GM23338 (cell line): ENCODE results near the gene MROH2A.

Source experiments
- CREB1 ChIP-seq: fragments of 250-450 bp; sonication (Bioruptor Pico); IDR thresholded peaks from 2 replicates; pipeline ENCODE4 v1.5.0; 2020; ENCODE audit warnings: low read depth, mild to moderate bottlenecking, moderate library complexity
- EZH2 ChIP-seq: fragments of 200-600 bp; sonication (generic); IDR thresholded peaks from one replicate; pipeline ENCODE4 v1.8.0; 2017; ENCODE audit warnings: antibody characterized with exemption, mild to moderate bottlenecking, low read depth; ENCODE audit not compliant: unreplicated experiment
- EZH2phosphoT487 ChIP-seq: fragments of 200-600 bp; sonication (generic); IDR thresholded peaks from one replicate; pipeline ENCODE4 v1.8.1; 2018; ENCODE audit warnings: antibody characterized with exemption; ENCODE audit not compliant: unreplicated experiment
- JUNB ChIP-seq: IDR thresholded peaks from one replicate; pipeline ENCODE4 v1.6.1; 2016; ENCODE audit warnings: antibody characterized with exemption; ENCODE audit not compliant: unreplicated experiment
- NANOG ChIP-seq: IDR thresholded peaks from 2 replicates; pipeline ENCODE4 v1.6.1; 2016; ENCODE audit warnings: antibody characterized with exemption, borderline replicate concordance
- POLR2AphosphoS5 ChIP-seq: IDR thresholded peaks from 2 replicates; pipeline ENCODE4 v1.6.1; 2016; ENCODE audit warnings: antibody characterized with exemption, low read depth
- STAT1 ChIP-seq: IDR thresholded peaks from one replicate; pipeline ENCODE4 v1.6.1; 2016; ENCODE audit warnings: antibody characterized with exemption; ENCODE audit not compliant: unreplicated experiment
- ZNF114 ChIP-seq: fragments of 250-450 bp; sonication (Bioruptor Pico); IDR thresholded peaks from 2 replicates; pipeline ENCODE4 v1.5.0; 2020; ENCODE audit warnings: mild to moderate bottlenecking, moderate library complexity
- TF ChIP-seq, protein P1 (sequence below): IDR thresholded peaks from one replicate; pipeline ENCODE4 v1.6.1; 2018; ENCODE audit warnings: antibody characterized with exemption; ENCODE audit not compliant: unreplicated experiment
- TF ChIP-seq, protein P2 (sequence below), 2 experiments: fragments of 200-600 bp in 1 of 2; sonication (generic) in 1 of 2; conservative IDR thresholded peaks; 2 replicates each; pipeline versions ENCODE4 v1.5.1 to v1.6.1; 2016 to 2017; ENCODE audit warnings: antibody characterized with exemption in 2 of 2, low read depth in 2 of 2, mild to moderate bottlenecking in 2 of 2, moderate library complexity in 1 of 2
- TF ChIP-seq, protein P3 (sequence below): IDR thresholded peaks from 2 replicates; pipeline ENCODE4 v1.6.1; 2016; ENCODE audit warnings: antibody characterized with exemption
- TF ChIP-seq, protein P4 (sequence below): fragments of 250-450 bp; sonication (Bioruptor Pico); IDR thresholded peaks from 2 replicates; pipeline ENCODE4 v1.5.0; 2020; ENCODE audit warnings: mild to moderate bottlenecking, moderate library complexity

DNA sequence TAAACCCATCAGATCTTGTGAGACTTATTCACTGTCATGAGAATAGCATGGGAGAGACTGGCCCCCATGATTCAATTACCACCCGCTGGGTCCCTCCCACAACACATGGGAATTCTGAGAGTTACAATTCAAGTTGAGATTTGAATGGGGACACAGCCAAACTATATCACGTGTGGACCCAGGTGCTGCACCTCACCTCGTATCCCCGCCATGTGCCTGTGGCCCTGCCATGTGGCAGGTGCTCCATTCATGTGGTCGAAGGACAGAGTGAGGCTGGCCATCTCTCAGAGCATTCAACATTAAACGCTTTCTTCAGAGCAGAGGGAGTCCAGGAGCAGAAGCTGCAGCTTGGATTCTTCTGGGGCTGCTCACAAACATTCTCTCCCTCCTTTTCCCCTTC lies 32.3 kb downstream of the MROH2A start:
- TF ChIP-seq, protein P1, sequence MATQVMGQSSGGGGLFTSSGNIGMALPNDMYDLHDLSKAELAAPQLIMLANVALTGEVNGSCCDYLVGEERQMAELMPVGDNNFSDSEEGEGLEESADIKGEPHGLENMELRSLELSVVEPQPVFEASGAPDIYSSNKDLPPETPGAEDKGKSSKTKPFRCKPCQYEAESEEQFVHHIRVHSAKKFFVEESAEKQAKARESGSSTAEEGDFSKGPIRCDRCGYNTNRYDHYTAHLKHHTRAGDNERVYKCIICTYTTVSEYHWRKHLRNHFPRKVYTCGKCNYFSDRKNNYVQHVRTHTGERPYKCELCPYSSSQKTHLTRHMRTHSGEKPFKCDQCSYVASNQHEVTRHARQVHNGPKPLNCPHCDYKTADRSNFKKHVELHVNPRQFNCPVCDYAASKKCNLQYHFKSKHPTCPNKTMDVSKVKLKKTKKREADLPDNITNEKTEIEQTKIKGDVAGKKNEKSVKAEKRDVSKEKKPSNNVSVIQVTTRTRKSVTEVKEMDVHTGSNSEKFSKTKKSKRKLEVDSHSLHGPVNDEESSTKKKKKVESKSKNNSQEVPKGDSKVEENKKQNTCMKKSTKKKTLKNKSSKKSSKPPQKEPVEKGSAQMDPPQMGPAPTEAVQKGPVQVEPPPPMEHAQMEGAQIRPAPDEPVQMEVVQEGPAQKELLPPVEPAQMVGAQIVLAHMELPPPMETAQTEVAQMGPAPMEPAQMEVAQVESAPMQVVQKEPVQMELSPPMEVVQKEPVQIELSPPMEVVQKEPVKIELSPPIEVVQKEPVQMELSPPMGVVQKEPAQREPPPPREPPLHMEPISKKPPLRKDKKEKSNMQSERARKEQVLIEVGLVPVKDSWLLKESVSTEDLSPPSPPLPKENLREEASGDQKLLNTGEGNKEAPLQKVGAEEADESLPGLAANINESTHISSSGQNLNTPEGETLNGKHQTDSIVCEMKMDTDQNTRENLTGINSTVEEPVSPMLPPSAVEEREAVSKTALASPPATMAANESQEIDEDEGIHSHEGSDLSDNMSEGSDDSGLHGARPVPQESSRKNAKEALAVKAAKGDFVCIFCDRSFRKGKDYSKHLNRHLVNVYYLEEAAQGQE, result no peak
- TF ChIP-seq, protein P2, sequence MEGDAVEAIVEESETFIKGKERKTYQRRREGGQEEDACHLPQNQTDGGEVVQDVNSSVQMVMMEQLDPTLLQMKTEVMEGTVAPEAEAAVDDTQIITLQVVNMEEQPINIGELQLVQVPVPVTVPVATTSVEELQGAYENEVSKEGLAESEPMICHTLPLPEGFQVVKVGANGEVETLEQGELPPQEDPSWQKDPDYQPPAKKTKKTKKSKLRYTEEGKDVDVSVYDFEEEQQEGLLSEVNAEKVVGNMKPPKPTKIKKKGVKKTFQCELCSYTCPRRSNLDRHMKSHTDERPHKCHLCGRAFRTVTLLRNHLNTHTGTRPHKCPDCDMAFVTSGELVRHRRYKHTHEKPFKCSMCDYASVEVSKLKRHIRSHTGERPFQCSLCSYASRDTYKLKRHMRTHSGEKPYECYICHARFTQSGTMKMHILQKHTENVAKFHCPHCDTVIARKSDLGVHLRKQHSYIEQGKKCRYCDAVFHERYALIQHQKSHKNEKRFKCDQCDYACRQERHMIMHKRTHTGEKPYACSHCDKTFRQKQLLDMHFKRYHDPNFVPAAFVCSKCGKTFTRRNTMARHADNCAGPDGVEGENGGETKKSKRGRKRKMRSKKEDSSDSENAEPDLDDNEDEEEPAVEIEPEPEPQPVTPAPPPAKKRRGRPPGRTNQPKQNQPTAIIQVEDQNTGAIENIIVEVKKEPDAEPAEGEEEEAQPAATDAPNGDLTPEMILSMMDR (conservative IDR thresholded peaks at IDR 0.05; ENCODE audit: low read depth in 2 of 2), result no peak
- TF ChIP-seq EZH2phosphoT487, result no peak
- TF ChIP-seq EZH2, result no peak
- no peak for TF ChIP-seq POLR2AphosphoS5
- TF ChIP-seq CREB1 (CRISPR knock-in tag), result no peak
- no peak for TF ChIP-seq JUNB
- no peak for TF ChIP-seq NANOG
- no peak for TF ChIP-seq ZNF114 (CRISPR knock-in tag)
- TF ChIP-seq, protein P3, sequence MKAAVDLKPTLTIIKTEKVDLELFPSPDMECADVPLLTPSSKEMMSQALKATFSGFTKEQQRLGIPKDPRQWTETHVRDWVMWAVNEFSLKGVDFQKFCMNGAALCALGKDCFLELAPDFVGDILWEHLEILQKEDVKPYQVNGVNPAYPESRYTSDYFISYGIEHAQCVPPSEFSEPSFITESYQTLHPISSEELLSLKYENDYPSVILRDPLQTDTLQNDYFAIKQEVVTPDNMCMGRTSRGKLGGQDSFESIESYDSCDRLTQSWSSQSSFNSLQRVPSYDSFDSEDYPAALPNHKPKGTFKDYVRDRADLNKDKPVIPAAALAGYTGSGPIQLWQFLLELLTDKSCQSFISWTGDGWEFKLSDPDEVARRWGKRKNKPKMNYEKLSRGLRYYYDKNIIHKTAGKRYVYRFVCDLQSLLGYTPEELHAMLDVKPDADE, result no peak
- no peak for TF ChIP-seq STAT1
- TF ChIP-seq, protein P4, sequence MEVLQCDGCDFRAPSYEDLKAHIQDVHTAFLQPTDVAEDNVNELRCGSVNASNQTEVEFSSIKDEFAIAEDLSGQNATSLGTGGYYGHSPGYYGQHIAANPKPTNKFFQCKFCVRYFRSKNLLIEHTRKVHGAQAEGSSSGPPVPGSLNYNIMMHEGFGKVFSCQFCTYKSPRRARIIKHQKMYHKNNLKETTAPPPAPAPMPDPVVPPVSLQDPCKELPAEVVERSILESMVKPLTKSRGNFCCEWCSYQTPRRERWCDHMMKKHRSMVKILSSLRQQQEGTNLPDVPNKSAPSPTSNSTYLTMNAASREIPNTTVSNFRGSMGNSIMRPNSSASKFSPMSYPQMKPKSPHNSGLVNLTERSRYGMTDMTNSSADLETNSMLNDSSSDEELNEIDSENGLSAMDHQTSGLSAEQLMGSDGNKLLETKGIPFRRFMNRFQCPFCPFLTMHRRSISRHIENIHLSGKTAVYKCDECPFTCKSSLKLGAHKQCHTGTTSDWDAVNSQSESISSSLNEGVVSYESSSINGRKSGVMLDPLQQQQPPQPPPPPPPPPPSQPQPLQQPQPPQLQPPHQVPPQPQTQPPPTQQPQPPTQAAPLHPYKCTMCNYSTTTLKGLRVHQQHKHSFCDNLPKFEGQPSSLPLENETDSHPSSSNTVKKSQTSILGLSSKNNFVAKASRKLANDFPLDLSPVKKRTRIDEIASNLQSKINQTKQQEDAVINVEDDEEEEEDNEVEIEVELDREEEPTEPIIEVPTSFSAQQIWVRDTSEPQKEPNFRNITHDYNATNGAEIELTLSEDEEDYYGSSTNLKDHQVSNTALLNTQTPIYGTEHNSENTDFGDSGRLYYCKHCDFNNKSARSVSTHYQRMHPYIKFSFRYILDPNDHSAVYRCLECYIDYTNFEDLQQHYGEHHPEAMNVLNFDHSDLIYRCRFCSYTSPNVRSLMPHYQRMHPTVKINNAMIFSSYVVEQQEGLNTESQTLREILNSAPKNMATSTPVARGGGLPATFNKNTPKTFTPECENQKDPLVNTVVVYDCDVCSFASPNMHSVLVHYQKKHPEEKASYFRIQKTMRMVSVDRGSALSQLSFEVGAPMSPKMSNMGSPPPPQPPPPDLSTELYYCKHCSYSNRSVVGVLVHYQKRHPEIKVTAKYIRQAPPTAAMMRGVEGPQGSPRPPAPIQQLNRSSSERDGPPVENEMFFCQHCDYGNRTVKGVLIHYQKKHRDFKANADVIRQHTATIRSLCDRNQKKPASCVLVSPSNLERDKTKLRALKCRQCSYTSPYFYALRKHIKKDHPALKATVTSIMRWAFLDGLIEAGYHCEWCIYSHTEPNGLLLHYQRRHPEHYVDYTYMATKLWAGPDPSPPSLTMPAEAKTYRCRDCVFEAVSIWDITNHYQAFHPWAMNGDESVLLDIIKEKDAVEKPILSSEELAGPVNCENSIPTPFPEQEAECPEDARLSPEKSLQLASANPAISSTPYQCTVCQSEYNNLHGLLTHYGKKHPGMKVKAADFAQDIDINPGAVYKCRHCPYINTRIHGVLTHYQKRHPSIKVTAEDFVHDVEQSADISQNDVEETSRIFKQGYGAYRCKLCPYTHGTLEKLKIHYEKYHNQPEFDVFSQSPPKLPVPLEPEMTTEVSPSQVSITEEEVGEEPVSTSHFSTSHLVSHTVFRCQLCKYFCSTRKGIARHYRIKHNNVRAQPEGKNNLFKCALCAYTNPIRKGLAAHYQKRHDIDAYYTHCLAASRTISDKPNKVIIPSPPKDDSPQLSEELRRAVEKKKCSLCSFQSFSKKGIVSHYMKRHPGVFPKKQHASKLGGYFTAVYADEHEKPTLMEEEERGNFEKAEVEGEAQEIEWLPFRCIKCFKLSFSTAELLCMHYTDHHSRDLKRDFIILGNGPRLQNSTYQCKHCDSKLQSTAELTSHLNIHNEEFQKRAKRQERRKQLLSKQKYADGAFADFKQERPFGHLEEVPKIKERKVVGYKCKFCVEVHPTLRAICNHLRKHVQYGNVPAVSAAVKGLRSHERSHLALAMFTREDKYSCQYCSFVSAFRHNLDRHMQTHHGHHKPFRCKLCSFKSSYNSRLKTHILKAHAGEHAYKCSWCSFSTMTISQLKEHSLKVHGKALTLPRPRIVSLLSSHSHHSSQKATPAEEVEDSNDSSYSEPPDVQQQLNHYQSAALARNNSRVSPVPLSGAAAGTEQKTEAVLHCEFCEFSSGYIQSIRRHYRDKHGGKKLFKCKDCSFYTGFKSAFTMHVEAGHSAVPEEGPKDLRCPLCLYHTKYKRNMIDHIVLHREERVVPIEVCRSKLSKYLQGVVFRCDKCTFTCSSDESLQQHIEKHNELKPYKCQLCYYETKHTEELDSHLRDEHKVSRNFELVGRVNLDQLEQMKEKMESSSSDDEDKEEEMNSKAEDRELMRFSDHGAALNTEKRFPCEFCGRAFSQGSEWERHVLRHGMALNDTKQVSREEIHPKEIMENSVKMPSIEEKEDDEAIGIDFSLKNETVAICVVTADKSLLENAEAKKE (CRISPR knock-in tag), result no peak
